DND-41 (cell line): Measurements from ENCODE around the gene KSR1.

Experiments used
- ATAC-seq: fragments of 200-7000 bp; cut with Tn5 transposase; 3 replicates; pipeline ENCODE4 v1.9.1; 2021; ENCODE audit warnings: low read depth; ENCODE audit not compliant: insufficient read depth
- DNase-seq: peaks from one replicate; pipeline ENCODE4 v3.0.0-alpha.2; 2020
- H2AFZ ChIP-seq: 2 replicates; pipeline ENCODE4 v1.6.0; 2012; ENCODE audit warnings: low read depth, low read length
- H3K27ac ChIP-seq: 2 replicates; pipeline ENCODE4 v1.5.1; 2012; ENCODE audit warnings: low read length, inconsistent platforms
- H3K27me3 ChIP-seq: fragments of 200-600 bp; sonication (generic); 2 replicates; pipeline ENCODE4 v1.6.0; 2012; ENCODE audit warnings: low read length, mild to moderate bottlenecking, inconsistent platforms; ENCODE audit not compliant: insufficient read depth, poor library complexity
- H3K36me3 ChIP-seq: 2 replicates; pipeline ENCODE4 v1.5.1; 2012; ENCODE audit warnings: low read length, inconsistent platforms; ENCODE audit not compliant: insufficient read depth
- H3K4me1 ChIP-seq: 2 replicates; pipeline ENCODE4 v1.5.1; 2012; ENCODE audit warnings: mild to moderate bottlenecking, low read length; ENCODE audit not compliant: insufficient read depth
- H3K4me2 ChIP-seq: 2 replicates; pipeline ENCODE4 v1.6.0; 2012; ENCODE audit warnings: mild to moderate bottlenecking, moderate library complexity, low read length, inconsistent platforms; ENCODE audit not compliant: insufficient read depth
- H3K4me3 ChIP-seq, 2 experiments: fragments of 200-600 bp in 1 of 2; shearing (Covaris generic) in 1 of 2; 2 replicates each; pipeline ENCODE4 v1.5.1; 2012 to 2016; ENCODE audit warnings: inconsistent platforms in 2 of 2, low read length in 2 of 2, mild to moderate bottlenecking in 2 of 2, low read depth in 1 of 2, moderate library complexity in 1 of 2
- H3K79me2 ChIP-seq: 2 replicates; pipeline ENCODE4 v1.6.0; 2012; ENCODE audit warnings: low read length, inconsistent platforms; ENCODE audit not compliant: insufficient read depth
- H3K9ac ChIP-seq: 2 replicates; pipeline ENCODE4 v1.6.0; 2012; ENCODE audit warnings: low read depth, mild to moderate bottlenecking, inconsistent platforms, low read length, moderate library complexity
- H3K9me3 ChIP-seq: 2 replicates; pipeline ENCODE4 v1.5.1; 2012; ENCODE audit warnings: low read length, moderate library complexity, mild to moderate bottlenecking, inconsistent platforms; ENCODE audit not compliant: insufficient read depth, severe bottlenecking
- H4K20me1 ChIP-seq: 2 replicates; pipeline ENCODE4 v1.6.0; 2012; ENCODE audit warnings: low read length; ENCODE audit not compliant: insufficient read depth
- CTCF ChIP-seq: IDR thresholded peaks from 2 replicates; pipeline ENCODE4 v1.5.1; 2012; ENCODE audit warnings: borderline replicate concordance, low read length, moderate library complexity, mild to moderate bottlenecking; ENCODE audit not compliant: poor library complexity, severe bottlenecking; ENCODE audit errors: extremely low read depth
- EZH2 ChIP-seq: IDR thresholded peaks from 3 replicates; pipeline ENCODE4 v1.6.1; 2012; ENCODE audit warnings: borderline replicate concordance, low read depth, mild to moderate bottlenecking, moderate library complexity, low read length, inconsistent platforms; ENCODE audit not compliant: severe bottlenecking

Gene KSR1

GRCh38 chr17:27546624-27547300 lies 90.5 kb downstream of the KSR1 start:
- H2AFZ ChIP-seq, result no peak overlapping the region
- no peak overlapping the region for H3K4me3 ChIP-seq
- H4K20me1 ChIP-seq, result peaks cover 29% of the 10 kb centered on the region
- TF ChIP-seq EZH2 (no peak), CTCF (no peak)
- no peaks in the 10 kb centered on the region for H3K9me3 ChIP-seq
- no peak overlapping the region for H3K4me2 ChIP-seq
- no peaks in the 10 kb centered on the region for H3K36me3 ChIP-seq
- DNase-seq (no peak), ATAC-seq (no peak)
- no peaks in the 10 kb centered on the region for H3K27me3 ChIP-seq
- H3K4me1 ChIP-seq, result peaks cover 25% of the 10 kb centered on the region
- no peak overlapping the region for H3K27ac ChIP-seq
- no peaks in the 10 kb centered on the region for H3K79me2 ChIP-seq
- no peak overlapping the region for H3K9ac ChIP-seq

- Histone ChIP-seq H3K36me3 (no peaks in the 10 kb centered on the region), H4K20me1 (peaks cover 29% of the 10 kb centered on the region), H3K9me3 (no peaks in the 10 kb centered on the region), H3K27me3 (no peaks in the 10 kb centered on the region), H3K4me1 (peaks cover 25% of the 10 kb centered on the region), H3K27ac (no peak overlapping the region), H3K4me2 (no peak overlapping the region), H2AFZ (no peak overlapping the region), H3K9ac (no peak overlapping the region), H3K79me2 (no peaks in the 10 kb centered on the region), H3K4me3 (no peak overlapping the region)
- no peak for DNase-seq
- no peak for TF ChIP-seq CTCF
- no peak for TF ChIP-seq EZH2
- ATAC-seq, result no peak
Measured at GRCh38 chr17:27547301-27547683, 91.0 kb downstream of the KSR1 start.

DNA sequence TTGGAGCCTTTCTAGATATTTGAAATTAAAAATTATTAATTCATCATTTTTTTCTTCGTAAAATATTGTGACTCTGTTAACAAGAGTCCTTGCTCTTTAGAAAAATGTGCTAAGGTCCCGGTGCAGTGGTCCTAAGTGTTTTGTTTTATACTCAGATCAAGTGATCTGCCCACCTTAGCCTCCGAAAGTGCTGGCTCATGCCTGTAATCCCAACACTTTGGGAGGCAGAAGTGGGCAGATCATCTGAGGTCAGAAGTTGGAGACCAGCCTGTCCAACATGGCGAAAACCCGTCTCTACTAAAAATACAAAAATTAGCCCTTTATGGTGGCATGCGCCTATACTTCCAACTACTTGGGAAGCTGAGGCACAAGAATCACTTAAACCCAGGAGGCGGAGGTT lies 92.1 kb downstream of the KSR1 start:
- no peak overlapping the region for H3K27ac ChIP-seq
- H3K4me1 ChIP-seq, result peaks cover 25% of the 10 kb centered on the region
- no peaks in the 10 kb centered on the region for H3K79me2 ChIP-seq
- TF ChIP-seq EZH2 (no peak), CTCF (no peak)
- no peaks in the 10 kb centered on the region for H3K9me3 ChIP-seq
- no peaks in the 10 kb centered on the region for H3K27me3 ChIP-seq
- H3K9ac ChIP-seq, result no peak overlapping the region
- H4K20me1 ChIP-seq, result peaks cover 22% of the 10 kb centered on the region
- ATAC-seq (no peak), DNase-seq (no peak)
- H3K4me3 ChIP-seq, result no peak overlapping the region
- no peaks in the 10 kb centered on the region for H3K36me3 ChIP-seq
- no peak overlapping the region for H2AFZ ChIP-seq
- no peak overlapping the region for H3K4me2 ChIP-seq
